SK-N-SH treated with all-trans-retinoic acid at 6 μM for 48 hours (cell line): ENCODE data around the gene UNC93B1.

Source experiments
- CSRNP3 ChIP-seq: fragments of 250-450 bp; sonication (Bioruptor Pico); IDR thresholded peaks from 2 replicates; pipeline ENCODE4 v1.5.1; 2021; ENCODE audit warnings: mild to moderate bottlenecking, moderate library complexity
- OSR1 ChIP-seq: fragments of 250-450 bp; sonication (Bioruptor Pico); IDR thresholded peaks from 2 replicates; pipeline ENCODE4 v1.8.0; 2022; ENCODE audit warnings: moderate library complexity, mild to moderate bottlenecking, inconsistent platforms
- PATZ1 ChIP-seq: fragments of 250-450 bp; sonication (Bioruptor Pico); IDR thresholded peaks from 2 replicates; pipeline ENCODE4 v1.8.0; 2020; ENCODE audit warnings: mild to moderate bottlenecking, moderate library complexity, borderline replicate concordance
- TCF4 ChIP-seq: fragments of 250-450 bp; sonication (Bioruptor Pico); IDR thresholded peaks from 2 replicates; pipeline ENCODE4 v1.8.0; 2021; ENCODE audit warnings: mild to moderate bottlenecking, moderate library complexity, borderline replicate concordance
- ZNF565 ChIP-seq: fragments of 450-650 bp; formaldehyde crosslinking; conservative IDR thresholded peaks from 2 replicates; pipeline ENCODE4 v1.5.0; 2020; ENCODE audit warnings: low read depth, mild to moderate bottlenecking, moderate library complexity
- ZNF70 ChIP-seq: fragments of 450-650 bp; formaldehyde crosslinking; IDR thresholded peaks from 2 replicates; pipeline ENCODE4 v1.5.0; 2020; ENCODE audit warnings: mild to moderate bottlenecking, moderate library complexity
- ZNF8 ChIP-seq: fragments of 450-650 bp; formaldehyde crosslinking; IDR thresholded peaks from 2 replicates; pipeline ENCODE4 v1.5.0; 2020; ENCODE audit warnings: mild to moderate bottlenecking, moderate library complexity

- TF ChIP-seq ZNF8 (CRISPR knock-in tag) (no peak), ZNF70 (no peak), ZNF565 (CRISPR knock-in tag) (no peak), PATZ1 (no peak), OSR1 (no peak), TCF4 (CRISPR knock-in tag) (no peak), CSRNP3 (CRISPR knock-in tag) (no peak)
These were observed 7.8 kb downstream of the UNC93B1 start for GRCh38 chr11:67996051-67996450.
